Skeletal muscle cell (primary cell): ENCODE measurements around the gene AGTRAP.

Source experiments
- DNase-seq: peaks from one replicate; pipeline ENCODE4 v3.0.0-alpha.2; 2010; ENCODE audit warnings: low read depth
- H3K4me3 ChIP-seq: 2 replicates; pipeline ENCODE4 v1.5.1; 2011; ENCODE audit warnings: low read depth, mild to moderate bottlenecking, control low read depth, low read length, moderate library complexity

AGTRAP gene

GRCh38 chr1:11729498-11730428, 6.2 kb upstream of the AGTRAP start:
- no peak overlapping the region for H3K4me3 ChIP-seq
- DNase-seq: no peak

- no peak for DNase-seq
- H3K4me3 ChIP-seq: no peak overlapping the region
Observed at GRCh38 chr1:11730429-11730891, 5.5 kb upstream of the AGTRAP start.

- peak; percentile 40 for DNase-seq
- H3K4me3 ChIP-seq: peak overlapping the region; percentile 41
Observed at GRCh38 chr1:11731691-11732283, 4.1 kb upstream of the AGTRAP start.

- no peak for DNase-seq
- no peak overlapping the region for H3K4me3 ChIP-seq
Observed at GRCh38 chr1:11733306-11733705, 2.6 kb upstream of the AGTRAP start.

DNA sequence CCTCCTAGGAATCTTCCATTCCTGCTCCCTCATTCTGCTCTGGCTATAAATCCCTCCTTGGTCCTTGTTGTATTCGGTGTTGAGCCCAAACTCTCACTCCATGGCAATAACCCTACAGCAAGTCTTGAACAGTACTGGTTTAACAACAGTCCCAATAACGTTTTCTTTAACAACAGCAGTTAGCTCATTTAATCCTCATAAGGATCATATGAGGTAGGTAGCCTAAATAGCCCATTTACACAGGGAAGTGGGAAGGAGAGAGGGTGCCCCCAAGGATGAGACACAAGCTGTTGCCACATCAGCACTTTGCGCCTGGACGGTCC, 444 bp upstream of the AGTRAP start:
- peak overlapping the region; percentile 97 for H3K4me3 ChIP-seq
- no peak for DNase-seq

DNA sequence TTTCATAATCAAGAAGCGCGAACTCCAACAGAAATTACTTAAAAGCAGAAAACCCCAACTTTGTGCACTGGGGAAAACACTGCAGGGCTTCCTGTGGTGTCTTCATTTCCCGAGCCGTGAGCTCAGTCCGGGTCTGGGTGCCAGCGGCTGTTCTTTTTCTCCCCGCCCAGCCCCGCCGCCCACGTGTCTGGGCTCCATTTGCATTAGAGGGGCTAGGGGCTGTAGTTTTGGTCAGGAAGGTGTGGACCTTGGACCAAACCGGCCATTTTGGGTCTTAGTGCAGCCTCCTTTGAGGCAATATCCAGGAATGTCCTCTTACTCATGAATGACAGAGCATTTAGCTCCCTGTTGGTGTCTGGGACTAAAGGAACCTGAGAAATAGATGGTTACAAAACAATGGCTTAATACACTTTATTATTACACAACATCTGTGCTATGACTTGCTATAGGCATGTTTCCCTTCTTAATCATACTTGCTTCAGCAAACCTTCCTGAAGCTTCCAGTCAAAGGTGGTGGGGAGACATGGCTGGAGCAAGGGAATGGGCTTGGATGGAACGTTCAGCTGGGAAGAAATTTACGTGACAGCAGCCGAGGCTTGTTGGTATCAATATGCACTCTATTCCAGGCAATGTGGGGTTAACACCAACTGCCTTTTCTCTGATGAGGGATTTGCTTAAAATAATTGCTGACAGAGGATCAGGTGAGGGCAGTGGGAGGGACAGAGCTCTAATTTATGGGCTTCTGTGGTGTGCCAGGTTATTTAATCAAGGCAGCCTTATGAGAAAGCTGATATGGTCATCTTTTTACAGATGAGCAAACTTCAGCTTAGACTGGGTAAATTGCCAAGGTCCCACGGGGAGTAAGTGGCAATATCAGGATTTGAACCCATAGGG, 1.1 kb downstream of the AGTRAP start:
- DNase-seq: peak; percentile 67
- peak overlapping the region; percentile 97 for H3K4me3 ChIP-seq

- DNase-seq: no peak
- H3K4me3 ChIP-seq: no peak overlapping the region
Observed at GRCh38 chr1:11738096-11738495, 2.2 kb downstream of the AGTRAP start.

DNA sequence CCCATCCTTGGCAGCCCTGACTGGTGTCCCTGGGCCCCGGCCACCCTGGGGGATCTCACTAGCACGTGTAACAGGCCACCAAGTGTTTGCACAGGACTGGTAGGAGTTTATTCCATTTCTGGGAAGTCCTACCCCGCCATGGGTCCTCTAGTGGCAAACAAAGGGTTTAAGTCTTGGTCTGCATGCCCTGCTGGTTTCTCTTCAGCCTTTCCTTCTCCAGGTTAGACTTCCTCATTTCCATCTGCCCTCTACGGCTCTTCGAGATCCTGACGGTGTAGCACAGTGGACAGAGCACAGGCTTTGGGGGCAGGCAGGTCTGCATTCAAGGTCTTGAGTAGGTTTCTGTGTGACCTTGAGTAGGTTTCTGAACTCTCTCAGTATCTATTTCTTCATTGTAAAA, 2.8 kb downstream of the AGTRAP start:
- no peak for DNase-seq
- H3K4me3 ChIP-seq: no peak overlapping the region

- H3K4me3 ChIP-seq: no peak overlapping the region
- no peak for DNase-seq
Observed at GRCh38 chr1:11740258-11741192, 4.6 kb downstream of the AGTRAP start.

DNA sequence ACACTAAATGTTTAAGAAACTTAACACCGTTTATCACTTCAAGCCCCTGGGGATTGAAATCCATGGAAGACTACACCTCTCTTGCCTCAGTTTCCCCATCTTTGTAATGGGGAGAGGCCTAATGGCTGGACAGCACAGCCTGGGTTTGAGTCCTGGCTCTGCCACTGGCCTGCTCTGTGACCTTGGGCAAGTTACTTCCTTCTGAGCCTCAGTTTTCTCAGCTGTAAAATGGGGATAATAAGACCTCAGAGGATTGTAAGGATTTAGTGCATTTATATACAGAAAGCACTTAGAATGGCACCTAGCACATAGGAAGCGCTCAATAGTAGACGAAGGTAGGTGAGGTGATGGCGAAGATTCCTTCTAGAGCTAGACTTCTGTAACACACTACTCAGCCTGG, 5.5 kb downstream of the AGTRAP start:
- no peak overlapping the region for H3K4me3 ChIP-seq
- no peak for DNase-seq

- no peak for DNase-seq
- H3K4me3 ChIP-seq: no peak overlapping the region
Observed at GRCh38 chr1:11741919-11742558, 6.1 kb downstream of the AGTRAP start.

DNA sequence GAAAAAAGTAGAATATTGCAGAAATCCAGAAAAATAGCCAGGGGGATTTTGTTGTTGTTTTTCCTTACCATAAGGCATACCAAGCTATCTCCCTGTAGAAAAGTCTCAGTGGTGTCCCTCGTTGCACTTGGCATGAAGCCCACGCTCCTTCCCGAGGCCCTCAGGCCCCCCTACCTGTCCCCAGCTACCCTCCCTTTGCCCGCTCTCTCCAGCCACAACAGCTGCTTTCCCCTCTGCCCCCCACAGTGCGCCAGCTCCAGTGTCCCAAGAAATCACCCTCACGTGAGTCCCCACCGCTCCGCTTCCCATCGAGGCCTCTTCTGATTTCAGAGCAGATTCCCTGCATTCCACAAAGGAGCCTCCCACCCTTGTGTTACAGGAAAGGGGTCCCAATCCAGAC, 8.4 kb downstream of the AGTRAP start:
- DNase-seq: no peak
- H3K4me3 ChIP-seq: no peak overlapping the region

DNA sequence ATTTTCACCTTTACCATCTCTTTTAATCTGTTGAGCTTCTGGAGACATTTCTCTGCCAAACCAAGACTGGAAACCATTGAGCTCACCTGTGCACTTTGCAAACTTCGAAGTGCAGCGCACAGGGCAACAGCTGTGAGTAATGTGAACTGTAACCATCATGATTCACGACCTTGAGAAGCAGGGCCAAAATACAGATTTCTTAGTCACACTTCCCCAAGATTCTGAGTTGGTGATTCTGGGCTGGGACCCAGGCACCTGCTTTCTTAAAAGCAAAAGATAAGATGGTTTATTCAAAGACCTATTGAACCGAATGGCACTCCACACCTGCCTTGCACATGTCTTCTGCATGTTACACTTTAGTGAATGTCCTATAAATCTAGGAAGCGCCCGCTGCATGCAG, 10.2 kb downstream of the AGTRAP start:
- no peak for DNase-seq
- H3K4me3 ChIP-seq: no peak overlapping the region

- no peak for DNase-seq
- no peak overlapping the region for H3K4me3 ChIP-seq
Observed at GRCh38 chr1:11746795-11747487, 11.0 kb downstream of the AGTRAP start.

DNA sequence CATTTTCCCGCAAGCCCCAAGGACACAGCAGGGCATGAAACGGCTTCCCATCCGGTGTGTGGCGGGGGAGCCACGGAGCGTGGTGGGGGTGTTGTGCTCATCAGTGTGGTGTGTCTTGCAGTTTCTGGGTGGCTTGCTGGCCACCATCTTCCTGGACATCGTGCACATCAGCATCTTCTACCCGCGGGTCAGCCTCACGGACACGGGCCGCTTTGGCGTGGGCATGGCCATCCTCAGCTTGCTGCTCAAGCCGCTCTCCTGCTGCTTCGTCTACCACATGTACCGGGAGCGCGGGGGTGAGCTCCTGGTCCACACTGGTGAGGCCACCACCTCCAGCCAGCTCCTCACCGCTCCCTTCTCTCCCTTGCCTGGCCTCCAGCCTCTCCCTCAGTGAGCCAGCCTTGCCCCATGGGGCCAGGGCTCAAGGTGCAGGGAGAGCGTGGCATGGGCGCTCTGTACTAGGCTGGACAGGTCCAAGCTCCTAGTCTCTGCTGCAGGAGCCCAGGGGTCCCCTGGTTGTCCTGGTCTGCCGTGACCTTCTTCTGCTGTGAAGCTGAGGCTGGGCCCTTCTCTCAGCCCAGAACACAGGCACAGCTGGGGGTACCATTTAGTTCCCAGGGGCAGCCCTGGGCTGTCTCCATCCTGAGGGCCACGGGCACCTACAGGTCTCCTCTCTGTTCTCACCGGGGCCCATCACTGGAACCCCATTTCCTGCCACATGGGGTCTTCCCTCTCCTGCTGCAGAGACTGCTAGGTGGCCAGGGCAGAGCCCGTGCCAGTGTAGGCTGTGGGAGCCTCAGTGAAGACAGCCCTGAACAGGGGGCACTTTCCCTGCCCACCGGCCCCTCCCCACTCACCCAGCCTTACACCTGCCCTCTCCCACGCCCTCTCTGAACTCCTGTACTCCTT, 12.6 kb downstream of the AGTRAP start:
- DNase-seq: no peak
- no peak overlapping the region for H3K4me3 ChIP-seq

- H3K4me3 ChIP-seq: no peak overlapping the region
- DNase-seq: no peak
Observed at GRCh38 chr1:11749203-11749689, 13.3 kb downstream of the AGTRAP start.

- no peak for DNase-seq
- no peak overlapping the region for H3K4me3 ChIP-seq
Observed at GRCh38 chr1:11749996-11750395, 14.1 kb downstream of the AGTRAP start.
